GM18517 (cell line): ENCODE data around the gene CSF1.

Experiments used
- ATAC-seq: cut with Tn5 transposase; IDR thresholded peaks from one replicate; pipeline ENCODE4 v1.9.1; 2021; ENCODE audit warnings: mild to moderate bottlenecking, moderate library complexity; ENCODE audit not compliant: unreplicated experiment

The CSF1 gene

GRCh38 chr1:109901141-109901523 is 9.5 kb upstream of the CSF1 start:
- no peak for ATAC-seq

GRCh38 chr1:109901524-109902145 is 9.0 kb upstream of the CSF1 start:
- no peak for ATAC-seq

- ATAC-seq, result no peak
These were observed 8.3 kb upstream of the CSF1 start for GRCh38 chr1:109902204-109902985.

GRCh38 chr1:109903376-109903930 is 7.2 kb upstream of the CSF1 start:
- no peak for ATAC-seq

- ATAC-seq, result no peak
These were observed 6.4 kb upstream of the CSF1 start for GRCh38 chr1:109904105-109904817.

- no peak for ATAC-seq
These were observed 5.2 kb upstream of the CSF1 start for GRCh38 chr1:109905491-109905890.

- ATAC-seq, result peak; percentile 97
These were observed 4.3 kb upstream of the CSF1 start for GRCh38 chr1:109906160-109906838.

GRCh38 chr1:109906839-109907180 is 3.8 kb upstream of the CSF1 start:
- ATAC-seq, result no peak

- no peak for ATAC-seq
These were observed 3.4 kb upstream of the CSF1 start for GRCh38 chr1:109907190-109907774.

GRCh38 chr1:109908836-109909235 is 1.8 kb upstream of the CSF1 start:
- ATAC-seq, result no peak

GRCh38 chr1:109909561-109909960 is 1.1 kb upstream of the CSF1 start:
- no peak for ATAC-seq

- ATAC-seq, result no peak
These were observed 532 bp downstream of the CSF1 start for GRCh38 chr1:109910963-109911798.

- ATAC-seq, result no peak
These were observed 1.7 kb downstream of the CSF1 start for GRCh38 chr1:109912214-109912861.

GRCh38 chr1:109912873-109913272 is 2.2 kb downstream of the CSF1 start:
- ATAC-seq, result no peak

GRCh38 chr1:109913360-109913879 is 2.8 kb downstream of the CSF1 start:
- ATAC-seq, result no peak

GRCh38 chr1:109914587-109915240 is 4.1 kb downstream of the CSF1 start:
- no peak for ATAC-seq

GRCh38 chr1:109917051-109917767 is 6.6 kb downstream of the CSF1 start:
- no peak for ATAC-seq
